IMR-90 (cell line): ENCODE measurements around the gene ASXL3.

Source experiments
- BHLHE40 ChIP-seq: fragments of 150-350 bp; IDR thresholded peaks from 2 replicates; pipeline ENCODE4 v1.6.1; 2016; ENCODE audit warnings: mild to moderate bottlenecking, low read depth, low read length
- CEBPB ChIP-seq: IDR thresholded peaks from 2 replicates; pipeline ENCODE4 v1.6.1; 2012; ENCODE audit warnings: low read depth, low read length, improper control_type of control experiment
- CHD1 ChIP-seq: IDR thresholded peaks from 2 replicates; pipeline ENCODE4 v1.6.1; 2012; ENCODE audit warnings: low read depth, low read length, improper control_type of control experiment
- CTCF ChIP-seq: conservative IDR thresholded peaks from 2 replicates; pipeline ENCODE4 v1.5.1; 2012; ENCODE audit warnings: mild to moderate bottlenecking, low read depth, low read length, improper control_type of control experiment
- ELK1 ChIP-seq: fragments of 150-350 bp; IDR thresholded peaks from 2 replicates; pipeline ENCODE4 v1.6.1; 2016; ENCODE audit warnings: low read depth, mild to moderate bottlenecking, low read length, moderate library complexity, borderline replicate concordance
- FOS ChIP-seq: fragments of 150-350 bp; IDR thresholded peaks from 2 replicates; pipeline ENCODE4 v1.6.1; 2016; ENCODE audit warnings: low read depth, low read length
- MAFK ChIP-seq: IDR thresholded peaks from 2 replicates; pipeline ENCODE4 v1.6.1; 2012; ENCODE audit warnings: low read depth, low read length, improper control_type of control experiment
- MXI1 ChIP-seq: IDR thresholded peaks from 2 replicates; pipeline ENCODE4 v1.6.1; 2012; ENCODE audit warnings: low read depth, mild to moderate bottlenecking, low read length, moderate library complexity, borderline replicate concordance
- POLR2A ChIP-seq: IDR thresholded peaks from 2 replicates; pipeline ENCODE4 v1.6.1; 2012; ENCODE audit warnings: mild to moderate bottlenecking, low read depth, low read length
- RAD21 ChIP-seq: IDR thresholded peaks from 2 replicates; pipeline ENCODE4 v1.6.1; 2012; ENCODE audit warnings: low read length, improper control_type of control experiment
- RCOR1 ChIP-seq: IDR thresholded peaks from 2 replicates; pipeline ENCODE4 v1.6.1; 2012; ENCODE audit warnings: mild to moderate bottlenecking, low read length, improper control_type of control experiment; ENCODE audit not compliant: insufficient replicate concordance
- SMC3 ChIP-seq: fragments of 150-350 bp; IDR thresholded peaks from 2 replicates; pipeline ENCODE4 v1.6.1; 2016; ENCODE audit warnings: low read depth, mild to moderate bottlenecking, antibody characterized with exemption, low read length, moderate library complexity
- TF ChIP-seq, protein P1 (sequence below): fragments of 150-350 bp; IDR thresholded peaks from 2 replicates; pipeline ENCODE4 v1.6.1; 2017; ENCODE audit warnings: mild to moderate bottlenecking, antibody characterized with exemption, low read length, low read depth

- TF ChIP-seq CTCF (no peak), FOS (no peak), POLR2A (no peak), ELK1 (no peak), CEBPB (no peak), MXI1 (no peak), CHD1 (no peak), SMC3 (no peak), MAFK (no peak), RAD21 (no peak), BHLHE40 (no peak), RCOR1 (no peak)
- TF ChIP-seq, protein P1, sequence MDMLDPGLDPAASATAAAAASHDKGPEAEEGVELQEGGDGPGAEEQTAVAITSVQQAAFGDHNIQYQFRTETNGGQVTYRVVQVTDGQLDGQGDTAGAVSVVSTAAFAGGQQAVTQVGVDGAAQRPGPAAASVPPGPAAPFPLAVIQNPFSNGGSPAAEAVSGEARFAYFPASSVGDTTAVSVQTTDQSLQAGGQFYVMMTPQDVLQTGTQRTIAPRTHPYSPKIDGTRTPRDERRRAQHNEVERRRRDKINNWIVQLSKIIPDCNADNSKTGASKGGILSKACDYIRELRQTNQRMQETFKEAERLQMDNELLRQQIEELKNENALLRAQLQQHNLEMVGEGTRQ = no peak
Measured at GRCh38 chr18:33669589-33669988, 91.6 kb downstream of the ASXL3 start.
